OCI-LY7 (cell line): ENCODE measurements around the gene PTPRT.

Experiments
- EZH2phosphoT487 ChIP-seq: fragments of 200-600 bp; sonication (generic); IDR thresholded peaks from 2 replicates; pipeline ENCODE4 v1.6.1; 2018; ENCODE audit warnings: low read depth, borderline replicate concordance, mild to moderate bottlenecking, mixed run types, antibody characterized with exemption, low read length, moderate library complexity, mixed read lengths
- TF ChIP-seq, protein P1 (sequence below): fragments of 200-600 bp; sonication (generic); conservative IDR thresholded peaks from 2 replicates; pipeline ENCODE4 v1.5.1; 2014; ENCODE audit warnings: mild to moderate bottlenecking, antibody characterized with exemption, low read length, moderate library complexity, mixed read lengths

GRCh38 chr20:43171930-43172329 lies 17.8 kb downstream of the PTPRT start:
- TF ChIP-seq, protein P1, sequence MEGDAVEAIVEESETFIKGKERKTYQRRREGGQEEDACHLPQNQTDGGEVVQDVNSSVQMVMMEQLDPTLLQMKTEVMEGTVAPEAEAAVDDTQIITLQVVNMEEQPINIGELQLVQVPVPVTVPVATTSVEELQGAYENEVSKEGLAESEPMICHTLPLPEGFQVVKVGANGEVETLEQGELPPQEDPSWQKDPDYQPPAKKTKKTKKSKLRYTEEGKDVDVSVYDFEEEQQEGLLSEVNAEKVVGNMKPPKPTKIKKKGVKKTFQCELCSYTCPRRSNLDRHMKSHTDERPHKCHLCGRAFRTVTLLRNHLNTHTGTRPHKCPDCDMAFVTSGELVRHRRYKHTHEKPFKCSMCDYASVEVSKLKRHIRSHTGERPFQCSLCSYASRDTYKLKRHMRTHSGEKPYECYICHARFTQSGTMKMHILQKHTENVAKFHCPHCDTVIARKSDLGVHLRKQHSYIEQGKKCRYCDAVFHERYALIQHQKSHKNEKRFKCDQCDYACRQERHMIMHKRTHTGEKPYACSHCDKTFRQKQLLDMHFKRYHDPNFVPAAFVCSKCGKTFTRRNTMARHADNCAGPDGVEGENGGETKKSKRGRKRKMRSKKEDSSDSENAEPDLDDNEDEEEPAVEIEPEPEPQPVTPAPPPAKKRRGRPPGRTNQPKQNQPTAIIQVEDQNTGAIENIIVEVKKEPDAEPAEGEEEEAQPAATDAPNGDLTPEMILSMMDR = no peak
- no peak for TF ChIP-seq EZH2phosphoT487
